Keratinocyte (primary cell): ENCODE data around the gene EEF1E1.

Experiments used
- CTCF ChIP-seq, 3 experiments: IDR thresholded peaks in 1 of 3; conservative IDR thresholded peaks in 1 of 3; optimal IDR thresholded peaks in 1 of 3; 2 replicates in 2 of 3; 3 replicates in 1 of 3; pipeline versions ENCODE3 to v1.5.1; 2011; ENCODE audit warnings: low read length in 3 of 3, mild to moderate bottlenecking in 3 of 3, moderate library complexity in 2 of 3, control low read depth in 1 of 3, inconsistent platforms in 1 of 3; ENCODE audit not compliant: insufficient read depth in 2 of 3; ENCODE audit errors: extremely low read depth in 1 of 3
- EZH2 ChIP-seq: IDR thresholded peaks from one replicate; pipeline ENCODE4 v1.6.1; 2012; ENCODE audit warnings: inconsistent platforms, mild to moderate bottlenecking, low read length, moderate library complexity

- no peak for TF ChIP-seq CTCF (optimal IDR thresholded peaks at IDR 0.05 in 1 of 3, IDR thresholded peaks at IDR 0.05 in 1 of 3, conservative IDR thresholded peaks at IDR 0.05 in 1 of 3; ENCODE audit: extremely low read depth in 1 of 3, insufficient read depth in 2 of 3, low read length in 3 of 3)
- TF ChIP-seq EZH2, result no peak
Observed at GRCh38 chr6:8074213-8074612, 28.1 kb downstream of the EEF1E1 start.
